ENCODE measurements around the gene MGAT5.
A peak's percentile ranks its signal among the peaks of the same experiment; 100 is the strongest.

MGAT5 gene

DNA sequence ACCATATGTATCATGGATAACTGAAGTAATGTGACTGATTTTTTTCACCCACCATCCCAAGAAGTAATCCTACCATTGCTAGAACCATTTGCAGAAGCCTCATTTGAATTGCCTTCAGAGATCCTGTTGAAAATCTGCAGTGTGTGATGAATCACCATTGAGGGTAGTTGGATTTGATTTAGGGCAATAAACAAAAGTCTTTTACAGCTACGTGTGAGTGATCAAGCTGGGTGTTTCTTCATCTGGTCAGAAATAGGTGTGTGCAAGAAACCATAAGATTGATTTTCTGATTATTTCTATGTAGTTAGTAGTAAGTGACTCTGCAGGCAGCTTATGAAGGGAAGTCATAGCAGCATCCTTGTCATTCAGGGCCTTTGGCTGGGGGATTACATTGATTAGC lies 159.6 kb downstream of the MGAT5 start:
- Mint-ChIP-seq H3K4me3 (no peak overlapping the region), H3K4me1 (peaks cover 42% of the 10 kb centered on the region), H3K9me3 (no peaks in the 10 kb centered on the region), H3K36me3 (peaks cover 31% of the 10 kb centered on the region), H3K27ac (no peak overlapping the region)
- ATAC-seq (no peak), DNase-seq (ENCODE audit: low spot score in 2 of 2) (no peak)

DNA sequence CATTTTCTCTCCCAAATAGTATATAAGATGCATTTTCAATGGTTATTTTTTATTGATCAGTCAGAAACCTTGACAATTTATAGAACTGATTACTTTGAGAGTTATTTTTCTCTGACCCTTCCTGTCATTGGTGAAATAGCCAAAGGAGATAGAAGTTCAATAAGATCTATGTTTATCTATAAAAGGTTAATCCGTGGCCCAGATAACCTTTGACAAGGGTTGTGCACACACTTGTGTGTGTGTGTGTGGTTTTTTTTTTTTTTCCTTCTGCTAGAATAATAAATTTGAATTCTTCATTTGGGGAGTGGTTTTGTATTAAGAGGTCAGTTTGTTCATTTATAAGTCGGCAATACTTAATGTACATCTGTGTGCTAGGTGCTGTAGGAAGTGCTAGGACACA lies 160.0 kb downstream of the MGAT5 start:
- H3K4me3 Mint-ChIP-seq = no peak overlapping the region
- H3K4me1 Mint-ChIP-seq = peaks cover 39% of the 10 kb centered on the region
- H3K9me3 Mint-ChIP-seq = no peaks in the 10 kb centered on the region
- ATAC-seq (no peak), DNase-seq (ENCODE audit: low spot score in 2 of 2) (no peak)
- peaks cover 31% of the 10 kb centered on the region for H3K36me3 Mint-ChIP-seq
- H3K27ac Mint-ChIP-seq = no peak overlapping the region

DNA sequence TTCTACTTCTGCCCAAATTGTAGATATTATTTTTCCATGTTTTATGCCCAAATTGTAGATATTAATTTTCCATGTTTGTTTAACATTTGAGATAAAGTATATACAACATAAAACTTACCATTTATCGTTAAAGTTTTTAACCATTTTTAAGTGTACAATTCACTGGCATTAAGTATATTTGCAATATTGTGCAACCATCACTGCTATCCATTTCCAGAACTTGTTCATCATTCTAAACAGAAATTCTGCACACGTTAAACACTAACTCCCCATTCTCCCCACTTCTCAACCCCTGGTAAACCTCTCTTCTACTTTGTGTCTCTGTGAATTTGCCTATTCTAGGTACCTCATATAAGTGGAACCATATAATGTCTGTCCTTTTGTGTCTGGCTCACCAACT lies 162.1 kb downstream of the MGAT5 start:
- no peak for DNase-seq (ENCODE audit: low spot score in 2 of 2)
- H3K9me3 Mint-ChIP-seq = no peaks in the 10 kb centered on the region
- peaks cover 19% of the 10 kb centered on the region for H3K4me1 Mint-ChIP-seq
- no peak overlapping the region for H3K4me3 Mint-ChIP-seq
- no peak overlapping the region for H3K27ac Mint-ChIP-seq
- no peak for ATAC-seq
- H3K36me3 Mint-ChIP-seq = peaks cover 35% of the 10 kb centered on the region

DNA sequence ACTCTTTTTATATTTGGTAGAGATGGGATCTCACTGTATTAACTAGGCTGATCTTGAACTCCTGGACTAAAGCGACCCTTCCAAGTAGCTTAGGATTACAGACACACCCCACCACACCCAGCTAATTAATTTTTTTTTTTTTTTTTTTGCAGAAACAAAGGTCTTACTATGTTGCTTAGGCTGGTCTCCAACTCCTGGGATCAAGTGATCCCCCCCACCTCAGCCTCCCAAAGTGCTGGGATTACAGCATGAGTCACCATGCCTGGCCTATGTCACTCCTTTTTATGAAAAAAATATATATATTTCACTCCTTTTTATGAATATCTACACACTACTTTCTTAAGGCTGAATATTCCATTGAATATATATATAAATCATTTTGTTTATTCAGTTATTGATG lies 162.8 kb downstream of the MGAT5 start:
- no peak for ATAC-seq
- no peak overlapping the region for H3K27ac Mint-ChIP-seq
- peaks cover 35% of the 10 kb centered on the region for H3K36me3 Mint-ChIP-seq

GRCh38 chr2:134417968-134418582 lies 164.2 kb downstream of the MGAT5 start:
- Mint-ChIP-seq H3K4me3 (no peak overlapping the region), H3K9me3 (no peaks in the 10 kb centered on the region), H3K4me1 (peaks cover 5% of the 10 kb centered on the region), H3K27ac (no peak overlapping the region), H3K36me3 (peaks cover 35% of the 10 kb centered on the region)
- no peak for DNase-seq (ENCODE audit: low spot score in 2 of 2)
- ATAC-seq = no peak

More for the DNA sequence above, 162.8 kb downstream of the MGAT5 start:
- Mint-ChIP-seq H3K9me3 (no peaks in the 10 kb centered on the region), H3K4me1 (peaks cover 13% of the 10 kb centered on the region), H3K4me3 (no peak overlapping the region)
- no peak for DNase-seq (ENCODE audit: low spot score in 2 of 2)

DNA sequence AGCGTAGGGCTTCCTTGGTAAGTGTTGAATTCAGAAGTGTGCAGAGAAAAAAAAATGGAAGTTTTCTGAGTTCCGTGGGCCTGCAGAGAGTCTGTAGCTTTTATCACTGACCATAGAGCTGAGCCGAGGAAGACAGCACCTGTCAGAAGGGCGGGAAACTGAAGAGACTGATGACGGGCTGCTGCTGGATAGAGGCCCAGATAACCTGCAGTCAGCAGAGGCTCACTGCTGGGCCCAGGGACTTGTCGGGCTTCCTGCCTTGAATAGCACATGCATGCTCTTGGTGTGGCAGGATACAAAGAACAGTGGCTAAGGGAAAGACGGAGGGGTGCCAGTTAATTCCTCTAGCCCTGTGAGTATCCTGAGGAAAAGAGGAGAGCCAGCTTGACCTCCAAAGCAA lies 166.4 kb downstream of the MGAT5 start:
- Mint-ChIP-seq H3K4me1 (peaks cover 13% of the 10 kb centered on the region), H3K36me3 (peaks cover 34% of the 10 kb centered on the region), H3K4me3 (no peak overlapping the region), H3K9me3 (no peaks in the 10 kb centered on the region), H3K27ac (no peak overlapping the region)
- DNase-seq (ENCODE audit: low spot score in 2 of 2) (no peak), ATAC-seq (no peak)

DNA sequence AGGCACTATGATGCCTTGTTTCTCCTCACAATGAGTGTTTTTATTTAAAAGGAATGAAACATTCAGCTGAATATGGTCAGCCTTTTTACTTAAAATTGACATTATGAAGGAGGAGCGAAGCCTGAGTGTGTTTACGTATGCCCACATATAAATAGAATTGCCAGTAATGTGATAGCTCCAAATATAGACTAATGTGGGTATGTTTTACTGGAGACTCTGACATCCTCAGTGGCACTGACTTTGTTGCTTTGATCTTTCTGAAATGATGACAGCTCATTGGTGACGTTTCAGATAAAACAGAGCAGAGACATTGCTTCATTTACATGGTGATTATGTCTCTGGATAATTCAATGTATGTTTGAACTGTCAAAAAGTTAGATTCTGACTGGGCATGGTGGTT lies 167.0 kb downstream of the MGAT5 start:
- Mint-ChIP-seq H3K9me3 (no peaks in the 10 kb centered on the region), H3K36me3 (peaks cover 36% of the 10 kb centered on the region), H3K27ac (no peak overlapping the region), H3K4me3 (no peak overlapping the region), H3K4me1 (peaks cover 20% of the 10 kb centered on the region)
- ATAC-seq (no peak), DNase-seq (ENCODE audit: low spot score in 2 of 2) (no peak)

DNA sequence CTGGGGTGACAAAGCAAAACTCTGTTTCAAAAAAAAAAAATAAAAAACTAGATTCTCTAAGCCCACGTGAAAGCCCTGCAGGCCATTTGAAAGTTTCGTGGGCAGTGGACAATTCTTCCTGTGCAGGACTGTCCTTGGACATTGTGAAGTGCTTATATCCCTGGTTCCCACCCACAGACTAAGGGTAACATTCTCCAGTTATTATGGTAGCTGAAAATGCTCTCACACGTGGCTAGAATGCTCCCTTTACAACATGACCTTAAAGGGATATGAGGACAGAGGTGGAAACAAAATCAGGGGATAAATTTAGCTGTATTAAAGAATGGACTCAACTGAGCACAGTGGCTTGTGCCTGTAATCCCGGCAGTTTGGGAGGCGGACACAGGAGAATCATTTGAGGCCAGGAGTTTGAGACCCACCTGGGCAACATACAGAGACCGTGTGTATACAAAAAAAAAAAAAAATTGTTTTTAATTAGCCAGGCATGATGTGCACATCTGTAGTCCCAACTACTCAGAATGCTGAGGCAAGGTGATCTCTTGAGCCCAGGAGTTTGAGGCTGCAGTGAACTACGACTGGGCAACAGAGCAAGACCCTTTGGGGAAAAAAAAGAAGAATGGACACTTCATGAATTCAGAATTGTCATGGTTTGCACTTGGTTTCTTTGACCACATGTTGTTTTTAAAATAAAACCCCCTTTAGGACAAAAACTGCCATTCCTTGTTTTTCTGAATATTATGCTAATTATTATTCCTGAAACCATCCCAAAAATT lies 167.9 kb downstream of the MGAT5 start:
- H3K4me1 Mint-ChIP-seq = peaks cover 24% of the 10 kb centered on the region
- H3K4me3 Mint-ChIP-seq = no peak overlapping the region
- H3K36me3 Mint-ChIP-seq = peaks cover 31% of the 10 kb centered on the region
- H3K9me3 Mint-ChIP-seq = no peaks in the 10 kb centered on the region
- no peak for DNase-seq (ENCODE audit: low spot score in 2 of 2)
- H3K27ac Mint-ChIP-seq = no peak overlapping the region
- ATAC-seq = no peak

GRCh38 chr2:134425724-134426496 lies 172.0 kb downstream of the MGAT5 start:
- peaks cover 14% of the 10 kb centered on the region for H3K36me3 Mint-ChIP-seq
- peak overlapping the region; percentile 55 for H3K27ac Mint-ChIP-seq
- no peak for DNase-seq (ENCODE audit: low spot score in 2 of 2)
- no peaks in the 10 kb centered on the region for H3K9me3 Mint-ChIP-seq
- no peak for ATAC-seq
- H3K4me1 Mint-ChIP-seq = peaks cover 19% of the 10 kb centered on the region
- no peak overlapping the region for H3K4me3 Mint-ChIP-seq

GRCh38 chr2:134426721-134427120 lies 172.8 kb downstream of the MGAT5 start:
- Mint-ChIP-seq H3K4me3 (no peak overlapping the region), H3K9me3 (no peaks in the 10 kb centered on the region), H3K36me3 (peaks cover 18% of the 10 kb centered on the region), H3K4me1 (peaks cover 19% of the 10 kb centered on the region), H3K27ac (peak overlapping the region; percentile 55)
- peak; percentile 58 for ATAC-seq
- no peak for DNase-seq (ENCODE audit: low spot score in 2 of 2)

GRCh38 chr2:134429886-134430285 lies 176.0 kb downstream of the MGAT5 start:
- Mint-ChIP-seq H3K36me3 (peaks cover 25% of the 10 kb centered on the region), H3K4me3 (no peak overlapping the region)

GRCh38 chr2:134431838-134432434 lies 178.1 kb downstream of the MGAT5 start:
- Mint-ChIP-seq H3K4me3 (no peak overlapping the region), H3K27ac (no peak overlapping the region), H3K4me1 (no peaks in the 10 kb centered on the region), H3K36me3 (peaks cover 18% of the 10 kb centered on the region), H3K9me3 (no peaks in the 10 kb centered on the region)
- DNase-seq (ENCODE audit: low spot score in 2 of 2) = no peak
- no peak for ATAC-seq

More at GRCh38 chr2:134429886-134430285, 176.0 kb downstream of the MGAT5 start:
- Mint-ChIP-seq H3K27ac (no peak overlapping the region), H3K4me1 (peaks cover 15% of the 10 kb centered on the region), H3K9me3 (no peaks in the 10 kb centered on the region)
- ATAC-seq = no peak
- DNase-seq (ENCODE audit: low spot score in 2 of 2) = no peak

GRCh38 chr2:134432435-134432883 lies 178.6 kb downstream of the MGAT5 start:
- Mint-ChIP-seq H3K36me3 (peaks cover 18% of the 10 kb centered on the region), H3K27ac (no peak overlapping the region), H3K4me3 (no peak overlapping the region), H3K9me3 (no peaks in the 10 kb centered on the region), H3K4me1 (no peaks in the 10 kb centered on the region)
- DNase-seq (ENCODE audit: low spot score in 2 of 2) (no peak), ATAC-seq (no peak)

- DNase-seq (ENCODE audit: low spot score in 2 of 2) (no peak), ATAC-seq (no peak)
- H3K4me3 Mint-ChIP-seq = no peak overlapping the region
- peak overlapping the region; percentile 53 for H3K27ac Mint-ChIP-seq
- no peaks in the 10 kb centered on the region for H3K4me1 Mint-ChIP-seq
- no peaks in the 10 kb centered on the region for H3K9me3 Mint-ChIP-seq
- peaks cover 18% of the 10 kb centered on the region for H3K36me3 Mint-ChIP-seq
Measured at GRCh38 chr2:134433469-134433868, 179.6 kb downstream of the MGAT5 start.

DNA sequence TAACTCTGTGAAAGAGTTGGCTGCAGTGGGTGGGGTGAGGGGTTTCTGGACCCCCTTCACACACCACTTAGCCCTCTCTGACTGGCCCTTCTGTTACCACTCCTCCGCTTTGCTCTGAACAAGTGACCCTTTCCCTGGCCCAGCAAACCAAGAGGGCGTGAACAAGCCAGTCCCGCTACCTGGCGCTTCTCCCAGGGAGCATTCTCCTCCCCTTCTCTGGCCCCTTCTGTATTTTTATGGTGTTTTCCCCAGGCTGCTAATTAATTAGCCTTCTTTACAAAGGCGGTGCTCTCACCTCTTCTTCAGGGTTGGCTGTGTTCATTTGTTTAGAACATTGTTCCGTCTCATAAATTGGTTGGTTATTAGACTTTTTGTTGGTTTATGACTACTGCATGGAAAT lies 180.1 kb downstream of the MGAT5 start:
- DNase-seq (ENCODE audit: low spot score in 2 of 2) (no peak), ATAC-seq (no peak)
- no peak overlapping the region for H3K4me3 Mint-ChIP-seq
- H3K9me3 Mint-ChIP-seq = no peaks in the 10 kb centered on the region
- no peaks in the 10 kb centered on the region for H3K4me1 Mint-ChIP-seq
- H3K27ac Mint-ChIP-seq = peak overlapping the region; percentile 53
- peaks cover 18% of the 10 kb centered on the region for H3K36me3 Mint-ChIP-seq

Data from stimulated activated effector memory CD8-positive, alpha-beta T cell treated with anti-CD3 and anti-CD28 coated beads, Interleukin-12 subunit alpha, Interleukin-12 subunit beta, amount 100 ng/mL, for 72 hours (primary cell).